Choroid plexus epithelial cell (primary cell): ENCODE results near the gene ABCF2.

Experiments used
- DNase-seq: peaks from one replicate; pipeline ENCODE4 v3.0.0-alpha.2; 2010; ENCODE audit warnings: low read depth
- H3K4me3 ChIP-seq: 2 replicates; pipeline ENCODE4 v1.5.1; 2011; ENCODE audit warnings: low read depth, mild to moderate bottlenecking, control low read depth, low read length, moderate library complexity
- CTCF ChIP-seq: conservative IDR thresholded peaks from 2 replicates; pipeline ENCODE4 v1.5.1; 2011; ENCODE audit warnings: low read depth, mild to moderate bottlenecking, control low read depth, inconsistent platforms, low read length, moderate library complexity

The ABCF2 gene

GRCh38 chr7:151198945-151199848 is 27.8 kb downstream of the ABCF2 start:
- DNase-seq = no peak
- no peak for TF ChIP-seq CTCF
- no peak overlapping the region for H3K4me3 ChIP-seq

GRCh38 chr7:151197932-151198331 is 29.1 kb downstream of the ABCF2 start:
- no peak for TF ChIP-seq CTCF
- H3K4me3 ChIP-seq = no peak overlapping the region
- no peak for DNase-seq

GRCh38 chr7:151195616-151196450 is 31.2 kb downstream of the ABCF2 start:
- no peak for TF ChIP-seq CTCF
- no peak for DNase-seq
- H3K4me3 ChIP-seq = no peak overlapping the region

GRCh38 chr7:151194188-151194587 is 32.8 kb downstream of the ABCF2 start:
- no peak for TF ChIP-seq CTCF
- no peak overlapping the region for H3K4me3 ChIP-seq
- DNase-seq = no peak

- no peak for TF ChIP-seq CTCF
- no peak for DNase-seq
- no peak overlapping the region for H3K4me3 ChIP-seq
Observed at GRCh38 chr7:151193203-151193978, 33.6 kb downstream of the ABCF2 start.

GRCh38 chr7:151192002-151192539 is 34.9 kb downstream of the ABCF2 start:
- no peak for DNase-seq
- no peak overlapping the region for H3K4me3 ChIP-seq
- TF ChIP-seq CTCF = no peak
